ENCODE results near the gene EPG5.

- TF ChIP-seq POLR2AphosphoS5 (IDR thresholded peaks at IDR 0.05; ENCODE audit: low read depth, low read length) = no peak
- TF ChIP-seq POLR2A (IDR thresholded peaks at IDR 0.05; ENCODE audit: low read depth, low read length) = no peak
- no peak for TF ChIP-seq TAF1 (IDR thresholded peaks at IDR 0.05; ENCODE audit: borderline replicate concordance, low read depth, low read length)
Measured at GRCh38 chr18:45843019-45843418, 124.1 kb downstream of the EPG5 start.

Measured in GM12892 (cell line).